Measurements from ENCODE around the gene TSPAN3. TPM values are rescaled to one million over a fixed set of nuclear protein-coding genes. Genes with fewer than 3 reads are reported as not detected.

Gene TSPAN3
- total RNA-seq, 4 donors from 2014 or later: 82.7 to 92.6 (median 88.2) TPM

DNA sequence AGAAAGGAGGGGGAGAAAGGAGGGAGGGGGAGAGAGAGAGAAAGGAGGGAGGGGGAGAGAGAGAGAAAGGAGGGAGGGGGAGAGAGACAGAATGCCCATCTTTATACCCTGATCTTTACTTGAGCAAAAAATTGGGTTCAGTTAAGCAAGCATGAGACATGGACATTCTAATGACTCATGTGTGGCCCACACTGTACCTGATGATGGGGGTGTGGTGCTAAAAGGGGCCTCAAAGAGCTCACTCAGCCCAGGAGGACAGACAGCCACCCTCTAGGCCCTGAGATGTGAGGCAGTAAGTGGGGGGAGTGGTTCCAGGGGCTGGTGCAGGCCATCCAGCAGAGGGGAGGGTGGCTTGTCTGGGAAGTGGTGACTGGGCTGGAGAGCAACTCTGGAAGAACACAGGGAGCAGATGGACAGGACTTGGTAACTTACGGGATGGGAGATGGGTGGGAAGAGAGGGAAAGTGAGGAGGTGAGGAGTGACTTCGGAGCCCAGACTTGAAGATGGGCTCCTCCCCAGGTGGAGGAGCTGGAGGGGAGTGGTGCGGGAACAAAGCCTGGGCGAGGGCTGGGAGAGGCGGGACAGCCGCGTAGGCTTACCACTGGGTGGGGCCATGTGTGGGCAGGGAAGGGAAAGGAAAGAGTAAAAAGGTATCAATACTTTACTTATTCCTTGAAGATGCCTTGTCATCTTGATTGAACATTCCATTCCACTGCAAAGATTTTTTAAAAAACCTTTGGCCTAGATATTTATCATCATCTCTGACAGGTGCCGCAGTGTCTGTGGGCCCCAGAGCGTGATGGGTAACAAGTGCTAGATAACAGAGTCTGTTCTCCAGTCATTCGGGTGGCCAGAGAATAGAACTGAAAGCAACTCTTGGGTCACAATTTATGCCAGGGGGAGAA lies 32.3 kb downstream of the TSPAN3 start:
- TF ChIP-seq POLR2A (IDR thresholded peaks at IDR 0.05): no peak
- TF ChIP-seq, protein P1, sequence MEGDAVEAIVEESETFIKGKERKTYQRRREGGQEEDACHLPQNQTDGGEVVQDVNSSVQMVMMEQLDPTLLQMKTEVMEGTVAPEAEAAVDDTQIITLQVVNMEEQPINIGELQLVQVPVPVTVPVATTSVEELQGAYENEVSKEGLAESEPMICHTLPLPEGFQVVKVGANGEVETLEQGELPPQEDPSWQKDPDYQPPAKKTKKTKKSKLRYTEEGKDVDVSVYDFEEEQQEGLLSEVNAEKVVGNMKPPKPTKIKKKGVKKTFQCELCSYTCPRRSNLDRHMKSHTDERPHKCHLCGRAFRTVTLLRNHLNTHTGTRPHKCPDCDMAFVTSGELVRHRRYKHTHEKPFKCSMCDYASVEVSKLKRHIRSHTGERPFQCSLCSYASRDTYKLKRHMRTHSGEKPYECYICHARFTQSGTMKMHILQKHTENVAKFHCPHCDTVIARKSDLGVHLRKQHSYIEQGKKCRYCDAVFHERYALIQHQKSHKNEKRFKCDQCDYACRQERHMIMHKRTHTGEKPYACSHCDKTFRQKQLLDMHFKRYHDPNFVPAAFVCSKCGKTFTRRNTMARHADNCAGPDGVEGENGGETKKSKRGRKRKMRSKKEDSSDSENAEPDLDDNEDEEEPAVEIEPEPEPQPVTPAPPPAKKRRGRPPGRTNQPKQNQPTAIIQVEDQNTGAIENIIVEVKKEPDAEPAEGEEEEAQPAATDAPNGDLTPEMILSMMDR (IDR thresholded peaks at IDR 0.05): no peak
- peak in 1 of 2 donors; percentile 40 for DNase-seq (ENCODE audit: low spot score in 2 of 2)
- 67 to 69% methylated on average over 10 of the region's 10 CpGs for WGBS, 2 donors
- intact Hi-C loops (cut with DNase I; ENCODE audit: low total_unique reads): no loop called here
- no peak overlapping the region for H3K4me3 ChIP-seq (ENCODE audit: low read depth, poor library complexity, severe bottlenecking)

DNA sequence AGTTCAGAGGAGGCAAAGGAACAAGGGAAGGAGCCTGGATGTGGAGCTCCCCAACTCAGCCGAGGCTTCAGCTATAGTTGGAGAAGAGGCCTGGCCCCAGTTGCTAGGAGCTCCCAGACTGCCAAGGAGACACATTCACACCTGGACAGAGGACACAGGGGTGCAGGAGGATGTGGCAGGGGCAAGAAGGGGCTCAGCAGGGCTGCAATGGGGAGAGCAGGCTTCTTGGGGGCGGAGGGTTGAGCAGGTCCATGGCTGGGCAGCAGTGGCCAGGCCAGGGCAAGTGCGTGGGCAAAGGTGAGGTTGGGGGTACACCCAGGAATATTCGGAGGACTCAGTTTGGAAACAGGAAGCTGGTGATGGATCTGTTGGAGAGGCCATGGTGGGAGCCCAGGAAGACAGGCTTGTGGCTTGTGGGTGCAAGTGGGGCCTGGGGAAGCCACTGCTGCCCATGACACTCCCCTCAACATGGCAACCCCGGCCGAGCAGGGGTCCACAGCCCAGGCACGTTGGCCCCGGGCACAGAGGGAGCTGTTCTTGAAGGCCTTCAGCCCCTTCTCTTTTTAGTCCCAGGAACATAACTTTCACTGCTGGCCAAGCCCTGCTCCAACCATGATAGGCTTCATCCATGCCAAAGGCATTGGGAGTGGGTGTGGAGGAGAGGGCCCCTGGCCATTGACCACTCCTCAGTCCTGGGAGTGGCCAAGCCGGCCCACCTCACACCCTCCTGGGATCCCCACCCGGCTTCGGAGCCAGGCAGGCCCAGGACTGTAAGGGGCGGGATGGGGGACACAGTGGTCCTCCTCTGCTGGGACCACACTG lies 33.3 kb downstream of the TSPAN3 start:
- no peak for TF ChIP-seq POLR2A (IDR thresholded peaks at IDR 0.05)
- TF ChIP-seq, protein P1 (IDR thresholded peaks at IDR 0.05): no peak
- DNase-seq (ENCODE audit: low spot score in 2 of 2): peak in 1 of 2 donors; percentile 66
- 87% methylated on average over 8 of the region's 12 CpGs for WGBS, 2 donors
- H3K4me3 ChIP-seq (ENCODE audit: low read depth, poor library complexity, severe bottlenecking): no peak overlapping the region
- intact Hi-C loops (cut with DNase I; ENCODE audit: low total_unique reads): no loop called here

DNA sequence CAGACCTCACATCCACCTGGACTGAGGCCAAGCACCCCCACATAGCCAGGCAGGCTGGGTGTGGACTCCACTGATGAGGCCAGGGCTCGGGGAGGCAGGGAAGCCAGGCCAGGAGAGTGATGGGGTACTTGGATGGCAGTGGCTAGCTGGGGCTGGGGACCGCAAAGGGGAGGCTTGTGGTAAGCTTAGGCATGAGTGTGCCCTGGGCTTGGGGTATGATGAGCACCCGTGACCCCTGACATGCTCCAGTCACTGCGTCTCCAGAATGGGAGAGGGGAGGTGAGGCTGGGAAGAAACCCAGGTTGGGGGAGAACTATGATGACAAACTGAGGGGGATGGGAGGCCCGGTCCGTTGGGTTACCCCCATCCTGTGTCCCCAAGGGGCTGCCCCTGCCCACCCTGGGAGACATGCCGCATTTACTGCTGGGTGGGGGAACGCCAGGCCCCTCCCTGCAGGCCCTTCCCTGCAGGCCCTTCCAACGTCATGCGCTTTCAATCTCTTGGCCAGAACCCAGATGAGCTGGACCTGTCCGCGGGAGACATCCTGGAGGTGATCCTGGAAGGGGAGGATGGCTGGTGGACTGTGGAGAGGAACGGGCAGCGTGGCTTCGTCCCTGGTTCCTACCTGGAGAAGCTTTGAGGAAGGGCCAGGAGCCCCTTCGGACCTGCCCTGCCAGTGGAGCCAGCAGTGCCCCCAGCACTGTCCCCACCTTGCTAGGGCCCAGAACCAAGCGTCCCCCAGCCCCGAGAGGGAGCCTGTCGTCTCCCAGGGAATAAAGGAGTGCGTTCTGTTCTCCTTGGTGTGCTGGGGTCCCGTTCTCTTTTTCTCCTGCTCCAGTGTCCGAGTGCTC lies 34.1 kb downstream of the TSPAN3 start:
- TF ChIP-seq, protein P1 (IDR thresholded peaks at IDR 0.05): no peak
- TF ChIP-seq POLR2A (IDR thresholded peaks at IDR 0.05): no peak

DNA sequence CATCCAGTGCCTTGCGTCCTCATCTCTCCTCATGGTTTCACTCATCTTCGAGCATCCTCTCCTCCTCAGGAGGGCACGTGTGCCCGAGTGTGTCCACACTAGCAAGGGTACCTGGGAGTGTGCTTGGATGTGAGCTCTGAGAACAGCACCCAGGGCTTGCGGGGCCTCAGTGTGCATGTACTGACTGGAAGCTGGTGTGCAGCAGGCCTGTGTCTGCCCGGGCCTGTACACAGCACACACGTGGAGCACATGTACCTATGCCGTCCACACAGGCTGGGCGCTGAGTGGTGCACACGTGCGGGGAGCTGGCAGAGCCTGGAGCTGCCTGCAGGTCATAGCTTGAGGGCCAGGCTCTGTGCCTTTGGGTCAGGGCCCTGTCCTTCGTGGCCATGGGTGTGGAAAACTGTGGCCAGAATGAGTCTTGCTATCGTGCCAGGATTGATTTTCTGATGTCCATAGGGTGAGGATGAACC lies 34.9 kb downstream of the TSPAN3 start:
- intact Hi-C loops (cut with DNase I; ENCODE audit: low total_unique reads): no loop called here
- no peak overlapping the region for H3K4me3 ChIP-seq (ENCODE audit: low read depth, poor library complexity, severe bottlenecking)
- 51 to 52% methylated on average over 13 of the region's 13 CpGs for WGBS, 2 donors
- no peak for TF ChIP-seq POLR2A (IDR thresholded peaks at IDR 0.05)
- TF ChIP-seq, protein P1 (IDR thresholded peaks at IDR 0.05): no peak
- peak; percentile 19 to 80 for DNase-seq (ENCODE audit: low spot score in 2 of 2)

More for the DNA sequence above, 34.1 kb downstream of the TSPAN3 start:
- H3K4me3 ChIP-seq (ENCODE audit: low read depth, poor library complexity, severe bottlenecking): no peak overlapping the region
- 89 to 91% methylated on average over 22 of the region's 22 CpGs for WGBS, 2 donors
- intact Hi-C loops (cut with DNase I; ENCODE audit: low total_unique reads): no loop called here
- peak in 1 of 2 donors; percentile 82 for DNase-seq (ENCODE audit: low spot score in 2 of 2)

DNA sequence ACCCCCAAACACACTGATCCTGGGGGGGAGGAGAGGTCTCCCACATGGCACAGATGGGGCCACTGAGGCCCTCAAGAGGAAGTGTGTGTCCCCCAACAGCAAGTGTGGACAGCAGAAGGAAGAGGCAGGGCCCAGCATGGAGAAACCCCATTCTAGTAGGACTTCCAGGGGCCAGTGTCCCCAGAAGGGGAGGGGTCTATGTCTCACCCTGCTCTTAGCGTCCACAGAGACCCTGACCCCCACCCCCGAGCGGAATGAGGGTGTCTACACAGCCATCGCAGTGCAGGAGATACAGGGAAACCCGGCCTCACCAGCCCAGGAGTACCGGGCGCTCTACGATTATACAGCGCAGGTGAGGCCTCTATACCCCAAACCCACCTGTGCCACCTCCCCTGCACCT lies 35.3 kb downstream of the TSPAN3 start:
- peak in 1 of 2 donors; percentile 50 for DNase-seq (ENCODE audit: low spot score in 2 of 2)
- intact Hi-C loops (cut with DNase I; ENCODE audit: low total_unique reads): no loop called here
- TF ChIP-seq POLR2A (IDR thresholded peaks at IDR 0.05): no peak
- no peak overlapping the region for H3K4me3 ChIP-seq (ENCODE audit: low read depth, poor library complexity, severe bottlenecking)
- WGBS, 2 donors: 85 to 92% methylated on average over 9 of the region's 9 CpGs
